GM23338 (cell line): ENCODE data around the gene PSD. TPM values are rescaled to one million over a fixed set of nuclear protein-coding genes. Genes with fewer than 3 reads are reported as not detected.

Experiments used
- ATAC-seq: fragments of 200-7000 bp; cut with Tn5 transposase; 3 replicates; pipeline ENCODE4 v1.9.1; 2020
- DNase-seq: peaks from one replicate; pipeline ENCODE4 v3.0.0-alpha.2; 2015; ENCODE audit warnings: low spot score
- H2AFZ ChIP-seq: fragments of 200-600 bp; sonication (generic); 2 replicates; pipeline ENCODE4 v1.8.0; 2016; ENCODE audit warnings: antibody characterized with exemption, mild to moderate bottlenecking, moderate library complexity
- H3F3A ChIP-seq: fragments of 200-600 bp; sonication (generic); replicated peaks from 2 replicates; pipeline ENCODE4 v1.8.0; 2017; ENCODE audit warnings: antibody characterized with exemption, mixed run types, low read depth
- H3K27ac ChIP-seq: fragments of 200-600 bp; sonication (generic); 2 replicates; pipeline ENCODE4 v1.6.1; 2016; ENCODE audit warnings: low read depth
- H3K27me3 ChIP-seq: fragments of 200-600 bp; sonication (generic); 2 replicates; pipeline ENCODE4 v1.8.0; 2016; ENCODE audit warnings: mild to moderate bottlenecking, mixed run types, moderate library complexity; ENCODE audit not compliant: insufficient read depth
- H3K36me3 ChIP-seq: fragments of 200-600 bp; sonication (generic); 2 replicates; pipeline ENCODE4 v1.8.0; 2016; ENCODE audit warnings: mild to moderate bottlenecking; ENCODE audit not compliant: insufficient read depth
- H3K4me1 ChIP-seq: fragments of 200-600 bp; sonication (generic); 2 replicates; pipeline ENCODE4 v1.8.0; 2016; ENCODE audit warnings: mild to moderate bottlenecking, moderate library complexity; ENCODE audit not compliant: insufficient read depth
- H3K4me2 ChIP-seq: fragments of 200-600 bp; sonication (generic); 2 replicates; pipeline ENCODE4 v1.7.1; 2017; ENCODE audit warnings: mixed run types
- H3K4me3 ChIP-seq: fragments of 200-600 bp; sonication (generic); 2 replicates; pipeline ENCODE4 v1.6.1; 2016; ENCODE audit warnings: mixed run types
- H3K79me2 ChIP-seq: fragments of 200-600 bp; sonication (generic); replicated peaks from 2 replicates; pipeline ENCODE4 v1.8.0; 2017; ENCODE audit warnings: mild to moderate bottlenecking; ENCODE audit not compliant: insufficient read depth
- H3K9me2 ChIP-seq: fragments of 200-600 bp; sonication (generic); 2 replicates; pipeline ENCODE4 v1.8.0; 2017; ENCODE audit not compliant: insufficient read depth
- H4K20me1 ChIP-seq: fragments of 200-600 bp; sonication (generic); replicated peaks from 2 replicates; pipeline ENCODE4 v1.8.0; 2017; ENCODE audit warnings: mild to moderate bottlenecking; ENCODE audit not compliant: insufficient read depth
- H3K27ac Mint-ChIP-seq: 2 replicates; pipeline ENCODE4 v1.8.0; 2020; ENCODE audit warnings: inconsistent platforms, mild to moderate bottlenecking, moderate library complexity, mixed read lengths
- H3K27me3 Mint-ChIP-seq: 3 replicates; pipeline ENCODE4 v1.8.0; 2022; ENCODE audit warnings: low read depth, mild to moderate bottlenecking, moderate library complexity, mixed read lengths, inconsistent platforms; ENCODE audit not compliant: insufficient read depth, poor library complexity
- H3K36me3 Mint-ChIP-seq: 3 replicates; pipeline ENCODE4 v1.8.0; 2021; ENCODE audit warnings: low read depth, mild to moderate bottlenecking, inconsistent platforms, moderate library complexity, mixed read lengths
- H3K4me1 Mint-ChIP-seq: 3 replicates; pipeline ENCODE4 v1.8.0; 2020; ENCODE audit warnings: mild to moderate bottlenecking, inconsistent platforms, mixed read lengths
- H3K4me3 Mint-ChIP-seq: 3 replicates; pipeline ENCODE4 v1.8.0; 2021; ENCODE audit warnings: moderate library complexity, mild to moderate bottlenecking, inconsistent platforms, mixed read lengths
- H3K9me3 Mint-ChIP-seq: 3 replicates; pipeline ENCODE4 v1.8.0; 2020; ENCODE audit warnings: moderate library complexity, mild to moderate bottlenecking, inconsistent platforms, mixed read lengths
- EZH2 ChIP-seq: fragments of 200-600 bp; sonication (generic); IDR thresholded peaks from one replicate; pipeline ENCODE4 v1.8.0; 2017; ENCODE audit warnings: antibody characterized with exemption, mild to moderate bottlenecking, low read depth; ENCODE audit not compliant: unreplicated experiment
- EZH2phosphoT487 ChIP-seq: fragments of 200-600 bp; sonication (generic); IDR thresholded peaks from one replicate; pipeline ENCODE4 v1.8.1; 2018; ENCODE audit warnings: antibody characterized with exemption; ENCODE audit not compliant: unreplicated experiment
- STAT1 ChIP-seq: IDR thresholded peaks from one replicate; pipeline ENCODE4 v1.6.1; 2016; ENCODE audit warnings: antibody characterized with exemption; ENCODE audit not compliant: unreplicated experiment
- ZNF331 ChIP-seq: fragments of 250-450 bp; sonication (Bioruptor Pico); IDR thresholded peaks from 2 replicates; pipeline ENCODE4 v1.5.0; 2020; ENCODE audit warnings: low read depth, mild to moderate bottlenecking, moderate library complexity
- polyA plus RNA-seq: library from polyadenylated mRNA; unstranded; fragments of >200 nt; fragmentation: Nextera tagmentation; extraction: Ambion mirVana; gene quantifications from 2 replicates; pipeline ENCODE4 v1.2.1, GENCODE V29; 2016
- total RNA-seq: library from RNA; depleted of rRNA; stranded (reverse); fragments of >200 nt; shearing (Covaris generic); gene quantifications from 2 replicates; pipeline ENCODE4 v1.2.3, GENCODE V29; 2014
- TF ChIP-seq, protein P1 (sequence below): IDR thresholded peaks from one replicate; pipeline ENCODE4 v1.6.1; 2018; ENCODE audit warnings: antibody characterized with exemption; ENCODE audit not compliant: unreplicated experiment
- TF ChIP-seq, protein P2 (sequence below): fragments of 250-450 bp; sonication (Bioruptor Pico); IDR thresholded peaks from 2 replicates; pipeline ENCODE4 v1.5.0; 2020; ENCODE audit warnings: mild to moderate bottlenecking, moderate library complexity

PSD gene
- total and polyA plus RNA-seq, 2 experiments from 2014 or later: 1.9 to 6.8 TPM

DNA sequence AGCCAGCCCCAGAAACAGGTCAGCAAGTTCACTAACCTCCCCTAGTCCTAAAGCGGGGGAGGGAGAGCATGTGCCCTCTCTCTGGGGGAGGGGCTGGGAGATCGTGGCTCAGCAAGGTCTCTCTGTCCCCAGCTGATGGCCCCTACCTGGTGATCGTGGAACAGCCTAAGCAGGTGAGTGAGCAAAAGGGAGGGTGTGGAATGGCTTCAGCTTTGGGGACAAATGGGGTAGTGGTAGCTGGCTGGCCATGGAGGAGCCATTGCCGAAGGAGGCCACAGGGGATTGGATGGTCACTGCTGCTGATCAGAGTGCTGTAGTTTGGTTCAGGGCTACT lies 22.3 kb downstream of the PSD start:
- H3K36me3 Mint-ChIP-seq: no peaks in the 10 kb centered on the region; the same call in 2 of the 3 replicates
- H3F3A ChIP-seq: 0 out of 2 replicates have a peak, but pooled peaks cover 9% of the 10 kb centered on the region
- no peak overlapping the region for H3K27ac ChIP-seq
- H3K9me2 ChIP-seq: no peaks in the 10 kb centered on the region
- H2AFZ ChIP-seq: 0 out of 2 replicates have a peak overlapping the region, but pooled peaks have one; percentile 23
- peaks cover 13% of the 10 kb centered on the region for H3K4me1 ChIP-seq
- peak overlapping the region; percentile 59; the same call in 1 of the 2 replicates for H3K27ac Mint-ChIP-seq
- H3K4me3 Mint-ChIP-seq: peak overlapping the region; percentile 82
- no peaks in the 10 kb centered on the region for H3K9me3 Mint-ChIP-seq
- no peaks in the 10 kb centered on the region for H3K36me3 ChIP-seq
- no peak for DNase-seq
- peaks cover 34% of the 10 kb centered on the region for H3K27me3 ChIP-seq
- peak overlapping the region; percentile 96 for H3K4me2 ChIP-seq
- no peaks in the 10 kb centered on the region for H3K79me2 ChIP-seq
- peaks cover 42% of the 10 kb centered on the region for H3K27me3 Mint-ChIP-seq
- H4K20me1 ChIP-seq: no peaks in the 10 kb centered on the region; the same call in 1 of the 2 replicates
- peak overlapping the region; percentile 88 for H3K4me3 ChIP-seq
- peaks cover 20% of the 10 kb centered on the region for H3K4me1 Mint-ChIP-seq
- no peak for ATAC-seq
- no peak for TF ChIP-seq ZNF331
- TF ChIP-seq EZH2: no peak
- TF ChIP-seq, protein P1, sequence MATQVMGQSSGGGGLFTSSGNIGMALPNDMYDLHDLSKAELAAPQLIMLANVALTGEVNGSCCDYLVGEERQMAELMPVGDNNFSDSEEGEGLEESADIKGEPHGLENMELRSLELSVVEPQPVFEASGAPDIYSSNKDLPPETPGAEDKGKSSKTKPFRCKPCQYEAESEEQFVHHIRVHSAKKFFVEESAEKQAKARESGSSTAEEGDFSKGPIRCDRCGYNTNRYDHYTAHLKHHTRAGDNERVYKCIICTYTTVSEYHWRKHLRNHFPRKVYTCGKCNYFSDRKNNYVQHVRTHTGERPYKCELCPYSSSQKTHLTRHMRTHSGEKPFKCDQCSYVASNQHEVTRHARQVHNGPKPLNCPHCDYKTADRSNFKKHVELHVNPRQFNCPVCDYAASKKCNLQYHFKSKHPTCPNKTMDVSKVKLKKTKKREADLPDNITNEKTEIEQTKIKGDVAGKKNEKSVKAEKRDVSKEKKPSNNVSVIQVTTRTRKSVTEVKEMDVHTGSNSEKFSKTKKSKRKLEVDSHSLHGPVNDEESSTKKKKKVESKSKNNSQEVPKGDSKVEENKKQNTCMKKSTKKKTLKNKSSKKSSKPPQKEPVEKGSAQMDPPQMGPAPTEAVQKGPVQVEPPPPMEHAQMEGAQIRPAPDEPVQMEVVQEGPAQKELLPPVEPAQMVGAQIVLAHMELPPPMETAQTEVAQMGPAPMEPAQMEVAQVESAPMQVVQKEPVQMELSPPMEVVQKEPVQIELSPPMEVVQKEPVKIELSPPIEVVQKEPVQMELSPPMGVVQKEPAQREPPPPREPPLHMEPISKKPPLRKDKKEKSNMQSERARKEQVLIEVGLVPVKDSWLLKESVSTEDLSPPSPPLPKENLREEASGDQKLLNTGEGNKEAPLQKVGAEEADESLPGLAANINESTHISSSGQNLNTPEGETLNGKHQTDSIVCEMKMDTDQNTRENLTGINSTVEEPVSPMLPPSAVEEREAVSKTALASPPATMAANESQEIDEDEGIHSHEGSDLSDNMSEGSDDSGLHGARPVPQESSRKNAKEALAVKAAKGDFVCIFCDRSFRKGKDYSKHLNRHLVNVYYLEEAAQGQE: no peak
- TF ChIP-seq STAT1: no peak
- TF ChIP-seq EZH2phosphoT487: no peak
- TF ChIP-seq, protein P2, sequence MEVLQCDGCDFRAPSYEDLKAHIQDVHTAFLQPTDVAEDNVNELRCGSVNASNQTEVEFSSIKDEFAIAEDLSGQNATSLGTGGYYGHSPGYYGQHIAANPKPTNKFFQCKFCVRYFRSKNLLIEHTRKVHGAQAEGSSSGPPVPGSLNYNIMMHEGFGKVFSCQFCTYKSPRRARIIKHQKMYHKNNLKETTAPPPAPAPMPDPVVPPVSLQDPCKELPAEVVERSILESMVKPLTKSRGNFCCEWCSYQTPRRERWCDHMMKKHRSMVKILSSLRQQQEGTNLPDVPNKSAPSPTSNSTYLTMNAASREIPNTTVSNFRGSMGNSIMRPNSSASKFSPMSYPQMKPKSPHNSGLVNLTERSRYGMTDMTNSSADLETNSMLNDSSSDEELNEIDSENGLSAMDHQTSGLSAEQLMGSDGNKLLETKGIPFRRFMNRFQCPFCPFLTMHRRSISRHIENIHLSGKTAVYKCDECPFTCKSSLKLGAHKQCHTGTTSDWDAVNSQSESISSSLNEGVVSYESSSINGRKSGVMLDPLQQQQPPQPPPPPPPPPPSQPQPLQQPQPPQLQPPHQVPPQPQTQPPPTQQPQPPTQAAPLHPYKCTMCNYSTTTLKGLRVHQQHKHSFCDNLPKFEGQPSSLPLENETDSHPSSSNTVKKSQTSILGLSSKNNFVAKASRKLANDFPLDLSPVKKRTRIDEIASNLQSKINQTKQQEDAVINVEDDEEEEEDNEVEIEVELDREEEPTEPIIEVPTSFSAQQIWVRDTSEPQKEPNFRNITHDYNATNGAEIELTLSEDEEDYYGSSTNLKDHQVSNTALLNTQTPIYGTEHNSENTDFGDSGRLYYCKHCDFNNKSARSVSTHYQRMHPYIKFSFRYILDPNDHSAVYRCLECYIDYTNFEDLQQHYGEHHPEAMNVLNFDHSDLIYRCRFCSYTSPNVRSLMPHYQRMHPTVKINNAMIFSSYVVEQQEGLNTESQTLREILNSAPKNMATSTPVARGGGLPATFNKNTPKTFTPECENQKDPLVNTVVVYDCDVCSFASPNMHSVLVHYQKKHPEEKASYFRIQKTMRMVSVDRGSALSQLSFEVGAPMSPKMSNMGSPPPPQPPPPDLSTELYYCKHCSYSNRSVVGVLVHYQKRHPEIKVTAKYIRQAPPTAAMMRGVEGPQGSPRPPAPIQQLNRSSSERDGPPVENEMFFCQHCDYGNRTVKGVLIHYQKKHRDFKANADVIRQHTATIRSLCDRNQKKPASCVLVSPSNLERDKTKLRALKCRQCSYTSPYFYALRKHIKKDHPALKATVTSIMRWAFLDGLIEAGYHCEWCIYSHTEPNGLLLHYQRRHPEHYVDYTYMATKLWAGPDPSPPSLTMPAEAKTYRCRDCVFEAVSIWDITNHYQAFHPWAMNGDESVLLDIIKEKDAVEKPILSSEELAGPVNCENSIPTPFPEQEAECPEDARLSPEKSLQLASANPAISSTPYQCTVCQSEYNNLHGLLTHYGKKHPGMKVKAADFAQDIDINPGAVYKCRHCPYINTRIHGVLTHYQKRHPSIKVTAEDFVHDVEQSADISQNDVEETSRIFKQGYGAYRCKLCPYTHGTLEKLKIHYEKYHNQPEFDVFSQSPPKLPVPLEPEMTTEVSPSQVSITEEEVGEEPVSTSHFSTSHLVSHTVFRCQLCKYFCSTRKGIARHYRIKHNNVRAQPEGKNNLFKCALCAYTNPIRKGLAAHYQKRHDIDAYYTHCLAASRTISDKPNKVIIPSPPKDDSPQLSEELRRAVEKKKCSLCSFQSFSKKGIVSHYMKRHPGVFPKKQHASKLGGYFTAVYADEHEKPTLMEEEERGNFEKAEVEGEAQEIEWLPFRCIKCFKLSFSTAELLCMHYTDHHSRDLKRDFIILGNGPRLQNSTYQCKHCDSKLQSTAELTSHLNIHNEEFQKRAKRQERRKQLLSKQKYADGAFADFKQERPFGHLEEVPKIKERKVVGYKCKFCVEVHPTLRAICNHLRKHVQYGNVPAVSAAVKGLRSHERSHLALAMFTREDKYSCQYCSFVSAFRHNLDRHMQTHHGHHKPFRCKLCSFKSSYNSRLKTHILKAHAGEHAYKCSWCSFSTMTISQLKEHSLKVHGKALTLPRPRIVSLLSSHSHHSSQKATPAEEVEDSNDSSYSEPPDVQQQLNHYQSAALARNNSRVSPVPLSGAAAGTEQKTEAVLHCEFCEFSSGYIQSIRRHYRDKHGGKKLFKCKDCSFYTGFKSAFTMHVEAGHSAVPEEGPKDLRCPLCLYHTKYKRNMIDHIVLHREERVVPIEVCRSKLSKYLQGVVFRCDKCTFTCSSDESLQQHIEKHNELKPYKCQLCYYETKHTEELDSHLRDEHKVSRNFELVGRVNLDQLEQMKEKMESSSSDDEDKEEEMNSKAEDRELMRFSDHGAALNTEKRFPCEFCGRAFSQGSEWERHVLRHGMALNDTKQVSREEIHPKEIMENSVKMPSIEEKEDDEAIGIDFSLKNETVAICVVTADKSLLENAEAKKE (CRISPR knock-in tag): no peak
